HepG2 (cell line): ENCODE data around the gene C14orf119. TPM values are rescaled to one million over a fixed set of nuclear protein-coding genes. Genes with fewer than 3 reads are reported as not detected.

ENCODE experiments used
- AFF4 ChIP-seq: sonication (generic); formaldehyde crosslinking; IDR thresholded peaks from 2 replicates; pipeline ENCODE4 v1.4.0; 2020; ENCODE audit warnings: missing genetic modification reagents
- ATF6 ChIP-seq: sonication (generic); formaldehyde crosslinking; conservative IDR thresholded peaks from 2 replicates; pipeline ENCODE4 v1.4.0; 2020; ENCODE audit warnings: missing genetic modification reagents
- CBX1 ChIP-seq: IDR thresholded peaks from one replicate; pipeline ENCODE4 v1.6.1; 2016; ENCODE audit warnings: antibody characterized with exemption, low read depth
- CBX5 ChIP-seq: sonication (generic); formaldehyde crosslinking; IDR thresholded peaks from 2 replicates; pipeline ENCODE4 v1.4.0; 2020; ENCODE audit warnings: missing genetic modification reagents, borderline replicate concordance
- EED ChIP-seq: sonication (generic); formaldehyde crosslinking; IDR thresholded peaks from 2 replicates; pipeline ENCODE4 v1.5.0; 2020; ENCODE audit warnings: mild to moderate bottlenecking, missing genetic modification reagents
- ERF ChIP-seq: IDR thresholded peaks from 2 replicates; pipeline ENCODE4 v1.6.1; 2018; ENCODE audit warnings: missing biosample characterization, missing genetic modification reagents
- FOSL1 ChIP-seq: sonication (generic); formaldehyde crosslinking; IDR thresholded peaks from 2 replicates; pipeline ENCODE4 v1.9.0; 2021; ENCODE audit warnings: missing genetic modification reagents, borderline replicate concordance
- FOXA1 ChIP-seq, 2 experiments: fragments of 450-650 bp in 1 of 2; sonication (generic) in 1 of 2; formaldehyde crosslinking in 1 of 2; IDR thresholded peaks; 2 replicates each; pipeline versions ENCODE4 v1.4.0 to v1.6.1; 2016 to 2020; ENCODE audit warnings: missing genetic modification reagents in 1 of 2
- JDP2 ChIP-seq: sonication (generic); formaldehyde crosslinking; IDR thresholded peaks from 2 replicates; pipeline ENCODE4 v1.8.1; 2022; ENCODE audit warnings: missing genetic modification reagents, borderline replicate concordance
- MNT ChIP-seq: fragments of 450-650 bp; IDR thresholded peaks from 2 replicates; pipeline ENCODE4 v1.6.1; 2016
- MXI1 ChIP-seq: IDR thresholded peaks from 3 replicates; pipeline ENCODE4 v1.6.1; 2012; ENCODE audit warnings: low read depth, low read length, inconsistent platforms, borderline replicate concordance
- RAD21 ChIP-seq: fragments of 450-650 bp; formaldehyde crosslinking; IDR thresholded peaks from 2 replicates; pipeline ENCODE4 v1.5.0; 2020; ENCODE audit warnings: mild to moderate bottlenecking
- SALL1 ChIP-seq: sonication (generic); formaldehyde crosslinking; IDR thresholded peaks from 2 replicates; pipeline ENCODE4 v1.8.0; 2022; ENCODE audit warnings: mild to moderate bottlenecking, missing genetic modification reagents
- SPEN ChIP-seq: sonication (generic); formaldehyde crosslinking; IDR thresholded peaks from 2 replicates; pipeline ENCODE4 v1.5.1; 2020; ENCODE audit warnings: low read depth, mild to moderate bottlenecking, missing genetic modification reagents
- SRSF1 ChIP-seq: fragments of 200-400 bp; formaldehyde crosslinking; optimal IDR thresholded peaks from 2 replicates; pipeline ENCODE3; 2017; ENCODE audit warnings: mild to moderate bottlenecking, low read depth, low read length, moderate library complexity
- TOE1 ChIP-seq: sonication (generic); formaldehyde crosslinking; IDR thresholded peaks from 2 replicates; pipeline ENCODE4 v1.4.0; 2020; ENCODE audit warnings: mild to moderate bottlenecking, missing genetic modification reagents
- ZIK1 ChIP-seq: sonication (generic); formaldehyde crosslinking; IDR thresholded peaks from 2 replicates; pipeline ENCODE4 v1.5.0; 2020; ENCODE audit warnings: mild to moderate bottlenecking, low read depth, missing genetic modification reagents, borderline replicate concordance
- ZNF552 ChIP-seq: sonication (generic); formaldehyde crosslinking; IDR thresholded peaks from 2 replicates; pipeline ENCODE4 v1.9.0; 2022; ENCODE audit warnings: missing genetic modification reagents, mild to moderate bottlenecking, borderline replicate concordance
- ZNF577 ChIP-seq: sonication (generic); formaldehyde crosslinking; IDR thresholded peaks from 2 replicates; pipeline ENCODE4 v1.4.0; 2020; ENCODE audit warnings: mild to moderate bottlenecking, low read depth, missing genetic modification reagents, borderline replicate concordance
- ZNF615 ChIP-seq: sonication (generic); formaldehyde crosslinking; IDR thresholded peaks from 2 replicates; pipeline ENCODE4 v1.5.0; 2020; ENCODE audit warnings: mild to moderate bottlenecking, missing genetic modification reagents, borderline replicate concordance
- ZNF644 ChIP-seq: IDR thresholded peaks from 2 replicates; pipeline ENCODE4 v1.6.1; 2016; ENCODE audit warnings: low read depth
- ZNF674 ChIP-seq: sonication (generic); formaldehyde crosslinking; IDR thresholded peaks from 2 replicates; pipeline ENCODE4 v1.5.0; 2020; ENCODE audit warnings: low read depth, mild to moderate bottlenecking, missing genetic modification reagents
- ZNF782 ChIP-seq: sonication (generic); formaldehyde crosslinking; IDR thresholded peaks from 2 replicates; pipeline ENCODE4 v1.4.0; 2020; ENCODE audit warnings: missing genetic modification reagents, mild to moderate bottlenecking, borderline replicate concordance
- polyA plus RNA-seq, 8 experiments: library from polyadenylated mRNA; depleted of rRNA in 3 of 8; stranded (reverse) in 7 of 8; unstranded in 1 of 8; fragments of >200 nt; fragmentation: Illumina TruSeq in 4 of 8; extraction: Trizol in 4 of 8; gene quantifications; 2 replicates each; pipeline versions ENCODE4 v1.2.1 to v1.2.3, GENCODE V29; 2011 to 2016; ENCODE audit warnings: low read depth in 4 of 8, missing spikeins in 1 of 8, mixed read lengths in 1 of 8; ENCODE audit not compliant: insufficient read depth in 1 of 8
- total RNA-seq, 5 experiments: library from RNA; depleted of rRNA; stranded (reverse); fragments of >200 nt; fragmentation: Illumina TruSeq; extraction: Trizol; gene quantifications; 2 replicates each; pipeline ENCODE4 v1.2.3, GENCODE V29; 2016; ENCODE audit warnings: low read depth in 1 of 5

C14orf119 gene
- total and polyA plus RNA-seq, 2 of the 13 experiments (the other 11 are each of a cell fraction or from before 2014, with no cell fraction given) = 117 to 206 TPM

GRCh38 chr14:23071244-23071920 is 23.9 kb upstream of the C14orf119 start (continued):
- TF ChIP-seq AFF4 (CRISPR knock-in tag) (peak; percentile 94), ZNF782 (CRISPR knock-in tag) (peak; percentile 26; the same call in 1 of the 2 replicates), JDP2 (CRISPR knock-in tag) (no peak), ZIK1 (CRISPR knock-in tag) (no peak; the same call in 1 of the 2 replicates), ERF (CRISPR knock-in tag) (peak; percentile 88), ZNF644 (CRISPR knock-in tag) (peak; percentile 94), ZNF577 (CRISPR knock-in tag) (peak; percentile 37; the same call in 1 of the 2 replicates), MNT (no peak), MXI1 (peak; percentile 63; the same call in 1 of the 3 replicates), EED (CRISPR knock-in tag) (0 out of 2 replicates have a peak, but pooled peaks have one; percentile 28), CBX5 (CRISPR knock-in tag) (peak; percentile 96), CBX1 (peak; percentile 43), FOXA1 (IDR thresholded peaks at IDR 0.05) (no peak), FOXA1 (CRISPR knock-in tag; IDR thresholded peaks at IDR 0.05) (peak; percentile 41; the same call in 1 of the 2 replicates), ATF6 (CRISPR knock-in tag) (no peak; the same call in 1 of the 2 replicates), SALL1 (CRISPR knock-in tag) (peak; percentile 94), ZNF674 (CRISPR knock-in tag) (no peak), SPEN (CRISPR knock-in tag) (peak; percentile 85; the same call in 1 of the 2 replicates), RAD21 (CRISPR knock-in tag) (peak; percentile 55), ZNF552 (CRISPR knock-in tag) (0 out of 2 replicates have a peak, but pooled peaks have one; percentile 15), TOE1 (peak; percentile 83; the same call in 1 of the 2 replicates), ZNF615 (CRISPR knock-in tag) (peak; percentile 98), SRSF1 (peak; percentile 80), FOSL1 (CRISPR knock-in tag) (no peak)
